CD14-positive monocyte (primary cell): Measurements from ENCODE around the gene C16orf46. TPM values are rescaled to one million over a fixed set of nuclear protein-coding genes. Genes with fewer than 3 reads are reported as not detected.

Source experiments
- DNase-seq, 3 donors: peaks; one replicate each; pipeline ENCODE4 v3.0.0-alpha.2; 2011 to 2022
- H2AFZ ChIP-seq: 2 replicates; pipeline ENCODE4 v1.6.0; 2012; ENCODE audit warnings: mild to moderate bottlenecking, low read depth, low read length, inconsistent platforms; ENCODE audit not compliant: insufficient read depth, poor library complexity, severe bottlenecking
- H3K27ac ChIP-seq, 2 donors: 1 replicate in 1 of 2; 2 replicates in 1 of 2; pipeline ENCODE4 v1.5.1; 2012 to 2013; ENCODE audit warnings: low read length in 2 of 2, control low read depth in 1 of 2, inconsistent platforms in 1 of 2, low read depth in 1 of 2, mild to moderate bottlenecking in 1 of 2
- H3K27me3 ChIP-seq, 2 donors: one replicate each; pipeline versions ENCODE4 v1.6.0 to v1.6.1; 2011 to 2013; ENCODE audit warnings: low read length in 2 of 2; ENCODE audit not compliant: control insufficient read depth in 2 of 2, insufficient read depth in 2 of 2
- H3K36me3 ChIP-seq, 2 donors: replicated peaks in 1 of 2; 1 replicate in 1 of 2; 2 replicates in 1 of 2; pipeline versions ENCODE4 v1.5.1 to v1.6.1; 2012 to 2013; ENCODE audit warnings: low read length in 2 of 2, control low read depth in 1 of 2, inconsistent platforms in 1 of 2, mild to moderate bottlenecking in 1 of 2; ENCODE audit not compliant: insufficient read depth in 2 of 2, control insufficient read depth in 1 of 2
- H3K4me1 ChIP-seq, 2 donors: 1 replicate in 1 of 2; 2 replicates in 1 of 2; pipeline versions ENCODE4 v1.5.1 to v1.6.1; 2012 to 2013; ENCODE audit warnings: low read length in 2 of 2, control low read depth in 1 of 2, inconsistent platforms in 1 of 2, mild to moderate bottlenecking in 1 of 2, moderate library complexity in 1 of 2; ENCODE audit not compliant: insufficient read depth in 2 of 2, control insufficient read depth in 1 of 2
- H3K4me2 ChIP-seq: replicated peaks from 2 replicates; pipeline ENCODE3; 2012; ENCODE audit warnings: low read length, moderate library complexity, mild to moderate bottlenecking; ENCODE audit not compliant: poor library complexity, severe bottlenecking; ENCODE audit errors: extremely low read depth
- H3K4me3 ChIP-seq, 3 experiments: fragments of 200-600 bp in 1 of 3; sonication (generic) in 1 of 3; replicated peaks in 1 of 3; 1 replicate in 2 of 3; 2 replicates in 1 of 3; pipeline ENCODE4 v1.5.1; 2011 to 2013; ENCODE audit warnings: low read length in 3 of 3, mild to moderate bottlenecking in 3 of 3, control low read depth in 2 of 3, low read depth in 2 of 3, inconsistent platforms in 1 of 3, moderate library complexity in 1 of 3
- H3K79me2 ChIP-seq: 2 replicates; pipeline ENCODE4 v1.6.0; 2012; ENCODE audit warnings: mild to moderate bottlenecking, control low read depth, inconsistent platforms, low read length, moderate library complexity; ENCODE audit not compliant: insufficient read depth
- H3K9ac ChIP-seq: 2 replicates; pipeline ENCODE4 v1.6.0; 2017; ENCODE audit warnings: low read length, mild to moderate bottlenecking; ENCODE audit not compliant: insufficient read depth, poor library complexity, severe bottlenecking
- H3K9me3 ChIP-seq, 2 donors: replicated peaks in 1 of 2; 1 replicate in 1 of 2; 2 replicates in 1 of 2; pipeline versions ENCODE4 v1.5.1 to v1.6.1; 2012 to 2013; ENCODE audit warnings: low read length in 2 of 2, control low read depth in 1 of 2; ENCODE audit not compliant: control insufficient read depth in 1 of 2, insufficient read depth in 1 of 2
- H4K20me1 ChIP-seq: 2 replicates; pipeline ENCODE4 v1.6.0; 2012; ENCODE audit warnings: mild to moderate bottlenecking, low read length, control low read depth, moderate library complexity; ENCODE audit not compliant: insufficient read depth
- H3K27ac Mint-ChIP-seq, 7 donors: one replicate each; pipeline ENCODE4 v1.8.0; 2020; ENCODE audit warnings: mild to moderate bottlenecking in 7 of 7, mixed read lengths in 7 of 7, moderate library complexity in 6 of 7, inconsistent platforms in 2 of 7
- H3K27me3 Mint-ChIP-seq, 3 donors: one replicate each; pipeline ENCODE4 v1.8.0; 2021 to 2022; ENCODE audit warnings: low read depth in 3 of 3, mild to moderate bottlenecking in 3 of 3, mixed read lengths in 3 of 3, moderate library complexity in 3 of 3, inconsistent platforms in 1 of 3
- H3K36me3 Mint-ChIP-seq, 2 donors: one replicate each; pipeline ENCODE4 v1.8.0; 2020; ENCODE audit warnings: mixed read lengths in 2 of 2, inconsistent platforms in 1 of 2, mild to moderate bottlenecking in 1 of 2
- H3K4me1 Mint-ChIP-seq: one replicate; pipeline ENCODE4 v1.8.0; 2020; ENCODE audit warnings: mild to moderate bottlenecking, mixed read lengths
- H3K4me3 Mint-ChIP-seq, 2 donors: one replicate each; pipeline ENCODE4 v1.8.0; 2020; ENCODE audit warnings: mild to moderate bottlenecking in 2 of 2, mixed read lengths in 2 of 2, moderate library complexity in 1 of 2
- H3K9me3 Mint-ChIP-seq, 7 donors: one replicate each; pipeline ENCODE4 v1.8.0; 2020 to 2022; ENCODE audit warnings: mixed read lengths in 7 of 7, mild to moderate bottlenecking in 6 of 7, moderate library complexity in 6 of 7, inconsistent platforms in 2 of 7
- CTCF ChIP-seq: fragments of 200-600 bp; IDR thresholded peaks from one replicate; pipeline ENCODE4 v1.8.0; 2022; ENCODE audit warnings: antibody characterized with exemption, mild to moderate bottlenecking
- WGBS: methylation state at CpG from one replicate; pipeline ENCODE4 v1.1.5; 2013; ENCODE audit warnings: missing lambda C conversion rate; ENCODE audit not compliant: insufficient coverage; 5-methylcytosine and 5-hydroxymethylcytosine counted together
- intact Hi-C, 2 donors: fragments of 100-400 bp; cut with micrococcal nuclease; formaldehyde crosslinking; loops; one replicate each; pipeline versions ENCODE4 v1.15.0 to v1.15.1; 2023
- polyA plus RNA-seq, 3 donors: library from polyadenylated mRNA; depleted of rRNA in 1 of 3; unstranded in 2 of 3; stranded (reverse) in 1 of 3; fragments of 300-500 nt in 2 of 3; fragments of >200 nt in 1 of 3; fragmentation: Illumina TruSeq in 2 of 3; gene quantifications; 1 replicate in 2 of 3; 2 replicates in 1 of 3; pipeline ENCODE4 v1.2.3, GENCODE V29; 2012 to 2021

Gene C16orf46
- polyA plus RNA-seq, 3 donors: 0.37 to 0.42 TPM; not detected in 1

- Histone ChIP-seq H3K27me3 (no peaks in the 10 kb centered on the region), H3K4me3 (no peak overlapping the region), H3K36me3 (no peaks in the 10 kb centered on the region), H3K4me1 (peaks cover 12 to 13% of the 10 kb centered on the region in 2 donors), H3K9me3 (no peaks in the 10 kb centered on the region), H3K79me2 (no peaks in the 10 kb centered on the region), H2AFZ (no peak overlapping the region), H3K27ac (no peak overlapping the region), H3K9ac (no peak overlapping the region), H3K4me2 (no peak overlapping the region), H4K20me1 (no peaks in the 10 kb centered on the region)
- no peak for TF ChIP-seq CTCF
- no peak overlapping the region for H3K4me3 Mint-ChIP-seq
- H3K36me3 Mint-ChIP-seq: no peaks in the 10 kb centered on the region
- H3K27ac Mint-ChIP-seq: no peak overlapping the region
- no peak for DNase-seq
- intact Hi-C loops: no loop called here
- 90% methylated on average over 2 of the region's 5 CpGs for WGBS
- H3K27me3 Mint-ChIP-seq: peaks cover 0 to 4% (median 2%) of the 10 kb centered on the region in 3 donors
- peaks cover 0 to 3% (median 0%) of the 10 kb centered on the region in 7 donors for H3K9me3 Mint-ChIP-seq
- peaks cover 11% of the 10 kb centered on the region for H3K4me1 Mint-ChIP-seq
Measured at GRCh38 chr16:81073560-81074330, 3.3 kb downstream of the C16orf46 start.

GRCh38 chr16:81071805-81072204 is 5.2 kb downstream of the C16orf46 start:
- no peak overlapping the region for H3K9ac ChIP-seq
- no peaks in the 10 kb centered on the region for H3K36me3 Mint-ChIP-seq
- H3K9me3 ChIP-seq: no peaks in the 10 kb centered on the region
- H4K20me1 ChIP-seq: no peaks in the 10 kb centered on the region
- peaks cover 7% of the 10 kb centered on the region for H3K4me1 Mint-ChIP-seq
- TF ChIP-seq CTCF: no peak
- no peak overlapping the region for H3K4me3 ChIP-seq
- peaks cover 0 to 4% (median 2%) of the 10 kb centered on the region in 3 donors for H3K27me3 Mint-ChIP-seq
- H3K36me3 ChIP-seq: no peaks in the 10 kb centered on the region
- H3K27ac ChIP-seq: no peak overlapping the region
- H3K4me1 ChIP-seq: peaks cover 5 to 6% of the 10 kb centered on the region in 2 donors
- H3K27me3 ChIP-seq: no peaks in the 10 kb centered on the region
- no peaks in the 10 kb centered on the region for H3K79me2 ChIP-seq
- peak; percentile 15 to 67 (median 43) for DNase-seq
- intact Hi-C loops: no loop called here
- peaks cover 0 to 3% (median 0%) of the 10 kb centered on the region in 7 donors for H3K9me3 Mint-ChIP-seq
- H3K4me3 Mint-ChIP-seq: no peak overlapping the region
- WGBS: no CpG with 5 or more reads among the region's 4 CpGs
- H2AFZ ChIP-seq: no peak overlapping the region
- no peak overlapping the region for H3K4me2 ChIP-seq
- peak overlapping the region in 1 of 7 donors; percentile 75 for H3K27ac Mint-ChIP-seq
